ENCODE results near the gene KHDC4. TPM values are rescaled to one million over a fixed set of nuclear protein-coding genes. Genes with fewer than 3 reads are reported as not detected.

Gene KHDC4
- total and polyA plus RNA-seq, 2 of the 13 experiments (the other 11 are each of a cell fraction or from before 2014, with no cell fraction given): 33.5 to 92.0 TPM

- no peak for TF ChIP-seq BRD4 (CRISPR knock-in tag; IDR thresholded peaks at IDR 0.05)
Observed at GRCh38 chr1:155968051-155968400, 33.8 kb upstream of the KHDC4 start (continued).

DNA sequence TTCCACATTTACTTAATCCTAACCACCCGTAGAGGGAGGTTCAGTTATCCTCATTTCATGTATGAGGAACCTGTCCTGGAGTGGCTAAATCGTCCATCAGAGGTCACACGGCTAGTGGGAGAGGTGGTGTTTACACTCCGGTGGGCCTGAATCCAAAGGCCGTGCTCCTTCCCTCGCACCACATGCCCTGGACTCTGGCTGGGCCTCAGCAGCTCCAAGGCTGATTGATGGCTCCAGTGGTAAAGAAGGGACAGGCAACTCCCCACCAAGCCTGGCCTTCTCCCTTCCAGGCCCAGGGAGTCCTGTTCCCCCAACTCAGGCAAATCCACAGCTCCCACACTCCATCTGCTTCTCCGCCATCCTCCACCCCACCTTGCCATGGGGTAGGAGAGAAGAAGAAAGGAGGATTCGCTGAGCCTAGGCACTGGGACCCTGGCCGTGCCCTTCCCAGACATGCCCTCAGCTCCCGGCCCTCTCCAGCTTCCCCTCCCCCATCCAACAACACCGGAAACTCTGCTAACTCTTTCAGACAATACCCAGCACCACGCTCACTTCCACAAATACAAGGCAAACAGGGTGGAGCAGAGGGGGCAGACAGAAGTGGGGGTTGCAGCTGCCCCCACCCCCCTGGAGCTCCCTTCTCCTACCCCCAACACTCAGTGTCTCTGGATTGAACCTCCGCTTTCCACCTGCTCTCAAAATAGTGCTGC is 33.3 kb upstream of the KHDC4 start:
- Histone ChIP-seq H3K4me3 (replicated peaks in 1 of 3; ENCODE audit: insufficient read depth in 1 of 3, low read depth in 2 of 3, low read length in 3 of 3) (peak overlapping the region in 1 of 3 experiments; percentile 14; a peak in 1 of 6 replicates), H3K4me1 (ENCODE audit: insufficient read depth, low read length) (peaks cover 67% of the 10 kb centered on the region), H3K9me3 (ENCODE audit: low read length) (no peaks in the 10 kb centered on the region), H3K9ac (ENCODE audit: insufficient read depth, low read depth, low read length) (peak overlapping the region; percentile 29), H3K79me2 (ENCODE audit: insufficient read depth, low read length) (peaks cover 27% of the 10 kb centered on the region), H3K27me3 (ENCODE audit: control insufficient read depth in 1 of 2, insufficient read depth in 2 of 2, low read length in 2 of 2) (no peaks in the 10 kb centered on the region), H3K36me3 (replicated peaks in 1 of 2; ENCODE audit: control insufficient read depth in 1 of 2, insufficient read depth in 2 of 2, low read length in 2 of 2) (peaks cover 26 to 53% of the 10 kb centered on the region in 2 experiments), H2AFZ (ENCODE audit: low read length) (no peak overlapping the region), H4K20me1 (ENCODE audit: insufficient read depth, low read length) (no peaks in the 10 kb centered on the region; the same call in 1 of the 2 replicates), H3K27ac (ENCODE audit: extremely low read length, insufficient read depth, low read length) (peak overlapping the region; percentile 86), H3K4me2 (ENCODE audit: low read depth, low read length) (peak overlapping the region; percentile 52)
- 31% methylated on average over 10 of the region's 13 CpGs for WGBS (ENCODE audit: low lambda C conversion rate)
- intact Hi-C loops (cut with micrococcal nuclease; ENCODE audit: unreplicated experiment) (loop anchor here (1.0 kb wide), 1 partner anchor 14 kb away; no protein-coding TSS in a partner anchor), in situ Hi-C loops (cut with HindIII; ENCODE audit: extremely low pct_ligation_motif_present, low pct_unique_long_range_greater_than_20kb) (no loop called here)
- ChIA-PET POLR2A (interaction anchor here (0.8 to 5.0 kb wide), 8 partner anchors 10 to 34 kb away, joined by 3 to 64 read pairs (median 5); partner anchors contain the start of genes ARHGEF2 and KHDC4), CTCF (ENCODE audit: low intra/inter-chr PET ratio, low total read pairs) (no interaction called here)
- ATAC-seq: peak; percentile 94
- peak; percentile 69 for DNase-seq (ENCODE audit: low spot score)
- FAIRE-seq: peak; percentile 90
- BruUV-seq (replicated peaks): no TSS peak
- TF ChIP-seq IRF1 (CRISPR knock-in tag; IDR thresholded peaks at IDR 0.05; ENCODE audit: low read depth) (no peak), KDM5B (CRISPR knock-in tag; IDR thresholded peaks at IDR 0.05; ENCODE audit: borderline replicate concordance) (peak; percentile 79; the same call in 1 of the 2 replicates), ZNF775 (CRISPR knock-in tag; IDR thresholded peaks at IDR 0.05; ENCODE audit: borderline replicate concordance) (no peak), PHF20 (CRISPR knock-in tag; IDR thresholded peaks at IDR 0.05) (0 out of 2 replicates have a peak, but pooled peaks have one; percentile 18), NR2C2 (CRISPR knock-in tag; IDR thresholded peaks at IDR 0.05; ENCODE audit: borderline replicate concordance) (peak; percentile 79), ZNF709 (CRISPR knock-in tag; IDR thresholded peaks at IDR 0.05) (no peak), FOSL1 (CRISPR knock-in tag; IDR thresholded peaks at IDR 0.05; ENCODE audit: borderline replicate concordance) (no peak), STAT5B (CRISPR knock-in tag; IDR thresholded peaks at IDR 0.05) (0 out of 2 replicates have a peak, but pooled peaks have one; percentile 57), HMG20A (CRISPR knock-in tag; IDR thresholded peaks at IDR 0.05; ENCODE audit: borderline replicate concordance) (no peak), LBX2 (CRISPR knock-in tag; IDR thresholded peaks at IDR 0.05; ENCODE audit: borderline replicate concordance) (peak; percentile 74; the same call in 1 of the 2 replicates), ZNF232 (CRISPR knock-in tag; IDR thresholded peaks at IDR 0.05; ENCODE audit: borderline replicate concordance) (peak; percentile 63; the same call in 1 of the 2 replicates), ZBTB20 (CRISPR knock-in tag; IDR thresholded peaks at IDR 0.05; ENCODE audit: borderline replicate concordance, low read depth) (peak; percentile 57; the same call in 1 of the 2 replicates), HNF4G (IDR thresholded peaks at IDR 0.05; ENCODE audit: borderline replicate concordance, low read depth, low read length) (peak; percentile 92), HNF4G (CRISPR knock-in tag; IDR thresholded peaks at IDR 0.05; ENCODE audit: borderline replicate concordance, low read depth) (peak; percentile 75; the same call in 1 of the 2 replicates), ZNF580 (CRISPR knock-in tag; IDR thresholded peaks at IDR 0.05; ENCODE audit: borderline replicate concordance, low read depth) (0 out of 2 replicates have a peak, but pooled peaks have one; percentile 61)
- TF ChIP-seq, protein P1, sequence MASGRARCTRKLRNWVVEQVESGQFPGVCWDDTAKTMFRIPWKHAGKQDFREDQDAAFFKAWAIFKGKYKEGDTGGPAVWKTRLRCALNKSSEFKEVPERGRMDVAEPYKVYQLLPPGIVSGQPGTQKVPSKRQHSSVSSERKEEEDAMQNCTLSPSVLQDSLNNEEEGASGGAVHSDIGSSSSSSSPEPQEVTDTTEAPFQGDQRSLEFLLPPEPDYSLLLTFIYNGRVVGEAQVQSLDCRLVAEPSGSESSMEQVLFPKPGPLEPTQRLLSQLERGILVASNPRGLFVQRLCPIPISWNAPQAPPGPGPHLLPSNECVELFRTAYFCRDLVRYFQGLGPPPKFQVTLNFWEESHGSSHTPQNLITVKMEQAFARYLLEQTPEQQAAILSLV (CRISPR knock-in tag; IDR thresholded peaks at IDR 0.05; ENCODE audit: borderline replicate concordance): peak; percentile 47; the same call in 1 of the 2 replicates
